Measurements from ENCODE around the gene SYNGR3.

DNA sequence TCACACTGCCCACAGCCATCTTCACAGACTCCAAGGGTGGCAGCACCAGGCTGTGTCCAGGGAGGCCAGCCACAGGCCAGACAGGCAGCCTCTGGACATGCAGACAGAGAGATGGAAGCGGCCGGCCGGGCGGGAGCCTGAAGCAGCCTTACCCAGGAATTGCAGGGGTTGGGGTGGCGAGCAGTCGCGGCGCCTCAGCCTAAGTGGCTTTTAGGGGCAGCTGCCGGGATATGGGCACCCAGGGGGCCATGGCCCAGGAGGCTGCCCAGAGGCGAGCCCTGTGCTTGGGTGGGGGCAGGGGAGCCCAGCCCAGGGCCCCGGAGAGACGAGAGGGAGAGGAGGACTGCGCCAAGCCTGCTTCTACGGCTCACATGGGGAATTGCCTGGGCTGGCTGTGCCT lies 35.5 kb downstream of the SYNGR3 start:
- TF ChIP-seq, protein P1, sequence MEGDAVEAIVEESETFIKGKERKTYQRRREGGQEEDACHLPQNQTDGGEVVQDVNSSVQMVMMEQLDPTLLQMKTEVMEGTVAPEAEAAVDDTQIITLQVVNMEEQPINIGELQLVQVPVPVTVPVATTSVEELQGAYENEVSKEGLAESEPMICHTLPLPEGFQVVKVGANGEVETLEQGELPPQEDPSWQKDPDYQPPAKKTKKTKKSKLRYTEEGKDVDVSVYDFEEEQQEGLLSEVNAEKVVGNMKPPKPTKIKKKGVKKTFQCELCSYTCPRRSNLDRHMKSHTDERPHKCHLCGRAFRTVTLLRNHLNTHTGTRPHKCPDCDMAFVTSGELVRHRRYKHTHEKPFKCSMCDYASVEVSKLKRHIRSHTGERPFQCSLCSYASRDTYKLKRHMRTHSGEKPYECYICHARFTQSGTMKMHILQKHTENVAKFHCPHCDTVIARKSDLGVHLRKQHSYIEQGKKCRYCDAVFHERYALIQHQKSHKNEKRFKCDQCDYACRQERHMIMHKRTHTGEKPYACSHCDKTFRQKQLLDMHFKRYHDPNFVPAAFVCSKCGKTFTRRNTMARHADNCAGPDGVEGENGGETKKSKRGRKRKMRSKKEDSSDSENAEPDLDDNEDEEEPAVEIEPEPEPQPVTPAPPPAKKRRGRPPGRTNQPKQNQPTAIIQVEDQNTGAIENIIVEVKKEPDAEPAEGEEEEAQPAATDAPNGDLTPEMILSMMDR (IDR thresholded peaks at IDR 0.05), result no peak
- no peak for TF ChIP-seq EP300 (IDR thresholded peaks at IDR 0.05)
